Stomach (tissue), 9 donors: ENCODE measurements around the gene FOXS1. TPM values are rescaled to one million over a fixed set of nuclear protein-coding genes. Genes with fewer than 3 reads are reported as not detected.

Experiments used
- DNase-seq, 2 donors: peaks; one replicate each; pipeline versions ENCODE4 v3.0.0 to v3.0.0-alpha.2; 2013 to 2019
- H3K27ac ChIP-seq, 5 donors: fragments of 200-600 bp in 4 of 5; sonication (generic) in 4 of 5; one replicate each; pipeline ENCODE4 v1.5.1; 2013 to 2019; ENCODE audit warnings: mild to moderate bottlenecking in 1 of 5, moderate library complexity in 1 of 5
- H3K27me3 ChIP-seq, 3 donors: fragments of 200-600 bp; sonication (generic); one replicate each; pipeline ENCODE4 v1.5.1; 2017 to 2019; ENCODE audit warnings: mixed run types in 1 of 3
- H3K36me3 ChIP-seq, 4 donors: fragments of 200-600 bp; sonication (generic); 1 replicate in 3 of 4; 2 replicates in 1 of 4; pipeline ENCODE4 v1.5.1; 2016 to 2019
- H3K4me1 ChIP-seq, 4 donors: fragments of 200-600 bp; sonication (generic); one replicate each; pipeline ENCODE4 v1.5.1; 2016 to 2019
- H3K4me3 ChIP-seq, 4 donors: fragments of 200-600 bp; sonication (generic) in 3 of 4; one replicate each; pipeline ENCODE4 v1.5.1; 2016 to 2019; ENCODE audit warnings: mild to moderate bottlenecking in 1 of 4
- H3K9me3 ChIP-seq, 4 donors: fragments of 200-600 bp; sonication (generic); one replicate each; pipeline ENCODE4 v1.5.1; 2016 to 2019
- CTCF ChIP-seq, 7 experiments: fragments of 450-650 bp in 4 of 7; fragments of 200-600 bp in 3 of 7; sonication (generic) in 3 of 7; IDR thresholded peaks; one replicate each; pipeline ENCODE4 v1.5.1; 2016 to 2019; ENCODE audit warnings: antibody characterized with exemption in 7 of 7, control low read depth in 2 of 7, mild to moderate bottlenecking in 1 of 7
- EP300 ChIP-seq: sonication (generic); formaldehyde crosslinking; IDR thresholded peaks from one replicate; pipeline ENCODE4 v1.6.1; 2017; ENCODE audit warnings: antibody characterized with exemption
- POLR2A ChIP-seq, 4 donors: fragments of 450-650 bp; IDR thresholded peaks; one replicate each; pipeline ENCODE4 v1.6.1; 2016; ENCODE audit warnings: antibody characterized with exemption in 4 of 4, control low read depth in 2 of 4, mild to moderate bottlenecking in 1 of 4, moderate library complexity in 1 of 4
- POLR2AphosphoS5 ChIP-seq, 3 donors: sonication (generic); formaldehyde crosslinking; IDR thresholded peaks; one replicate each; pipeline ENCODE4 v1.6.1; 2016; ENCODE audit warnings: antibody characterized with exemption in 3 of 3
- WGBS, 5 donors: extraction: QIAGEN DNeasy Blood & Tissue Kit in 3 of 5; methylation state at CpG; one replicate each; pipeline versions ENCODE4 v1.1.5 to v1.1.7; 2013 to 2018; 5-methylcytosine and 5-hydroxymethylcytosine counted together
- intact Hi-C: fragments of 100-400 bp; cut with DNase I; formaldehyde crosslinking; loops from one replicate; pipeline ENCODE4 v1.15.1; 2023; ENCODE audit warnings: low total_unique reads
- polyA plus RNA-seq, 3 donors: library from polyadenylated mRNA; stranded (reverse); fragments of 200-250 nt; gene quantifications; one replicate each; pipeline ENCODE4 v1.2.3, GENCODE V29; 2013
- total RNA-seq, 5 donors: library from RNA; depleted of rRNA; stranded (reverse); fragments of >200 nt; gene quantifications; one replicate each; pipeline versions ENCODE4 v1.1.0 to v1.2.3, GENCODE V29; 2014 to 2016
- donor health status: healthy with polysubstance abuse.
- donor health status: Bipolar disorder and iron deficiency.
- donor health status: healthy.

Gene FOXS1
- total and polyA plus RNA-seq, 8 donors, result 0.43 to 1.1 (median 0.44) TPM; not detected in 5

DNA sequence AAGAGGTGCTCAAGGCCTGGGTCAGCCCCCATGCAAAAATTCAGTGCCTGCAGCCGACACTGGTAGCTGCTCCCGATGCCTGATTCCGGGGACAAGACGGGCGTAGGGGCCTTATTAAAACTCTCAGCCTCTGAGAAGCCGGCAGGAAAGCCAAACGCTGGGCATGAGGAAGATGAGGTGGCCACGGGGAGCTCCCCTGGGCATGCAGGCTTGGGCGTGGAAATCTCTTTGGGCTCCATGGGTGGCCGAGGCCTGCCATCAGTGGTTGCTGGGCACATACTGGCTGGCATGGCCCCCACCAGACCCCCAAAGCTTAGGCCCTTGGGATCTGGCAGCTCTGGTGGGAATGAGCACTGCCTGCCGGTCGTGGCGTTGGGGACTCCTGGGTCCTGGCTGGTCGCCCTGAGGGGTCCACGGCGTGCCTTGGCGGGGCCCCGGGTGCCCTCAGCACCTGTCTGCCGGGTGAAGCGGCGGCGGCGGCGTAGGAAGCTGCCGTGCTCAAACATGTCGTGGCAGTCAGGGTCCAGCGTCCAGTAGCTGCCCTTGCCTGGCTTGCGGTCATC, 586 bp downstream of the FOXS1 start:
- Histone ChIP-seq H3K9me3 (no peaks in the 10 kb centered on the region), H3K4me3 (peak overlapping the region in 3 of 4 donors; percentile 3 to 15 (median 9)), H3K27ac (peak overlapping the region in 1 of 5 donors; percentile 30), H3K27me3 (peaks cover 0 to 17% (median 4%) of the 10 kb centered on the region in 3 donors), H3K4me1 (peaks cover 11 to 37% (median 21%) of the 10 kb centered on the region in 4 donors), H3K36me3 (no peaks in the 10 kb centered on the region)
- DNase-seq, result no peak
- intact Hi-C loops, result no loop called here
- WGBS, 5 donors, result 77 to 89% (median 84%) methylated on average over 18 to 28 of the region's 28 CpGs
- no peak for TF ChIP-seq POLR2AphosphoS5 (IDR thresholded peaks at IDR 0.05)
- no peak for TF ChIP-seq EP300
- TF ChIP-seq POLR2A (IDR thresholded peaks at IDR 0.05), result no peak
- no peak for TF ChIP-seq CTCF (IDR thresholded peaks at IDR 0.05)

DNA sequence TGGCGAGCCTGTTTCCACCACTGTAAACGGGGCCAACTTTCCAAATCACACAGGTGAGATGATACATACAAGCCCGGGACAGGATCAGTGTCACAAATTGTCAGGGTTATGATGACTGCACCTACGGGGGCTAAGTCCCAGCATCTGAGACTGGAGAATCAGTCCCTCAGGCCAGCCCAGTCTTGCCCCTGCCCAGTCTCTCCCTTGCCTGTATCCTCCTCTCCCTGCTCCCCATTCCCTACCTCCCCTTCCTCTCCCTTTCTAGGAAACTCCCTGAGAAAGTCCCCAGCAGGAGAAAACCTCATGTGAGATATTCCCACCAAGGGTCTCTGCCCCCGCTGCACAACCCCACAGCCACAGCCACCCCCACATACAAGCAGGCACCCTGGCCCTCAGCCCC, 1.5 kb downstream of the FOXS1 start:
- intact Hi-C loops, result no loop called here
- no peak for DNase-seq
- Histone ChIP-seq H3K27ac (peak overlapping the region in 1 of 5 donors; percentile 30), H3K27me3 (peaks cover 0 to 8% (median 0%) of the 10 kb centered on the region in 3 donors), H3K9me3 (no peaks in the 10 kb centered on the region), H3K4me1 (peaks cover 7 to 33% (median 15%) of the 10 kb centered on the region in 4 donors), H3K36me3 (no peaks in the 10 kb centered on the region), H3K4me3 (peak overlapping the region in 2 of 4 donors; percentile 3 to 15)
- 71 to 81% (median 80%) methylated on average over 5 of the region's 5 CpGs for WGBS, 5 donors
- TF ChIP-seq CTCF (IDR thresholded peaks at IDR 0.05) (no peak), POLR2A (IDR thresholded peaks at IDR 0.05) (no peak), EP300 (no peak), POLR2AphosphoS5 (IDR thresholded peaks at IDR 0.05) (no peak)

DNA sequence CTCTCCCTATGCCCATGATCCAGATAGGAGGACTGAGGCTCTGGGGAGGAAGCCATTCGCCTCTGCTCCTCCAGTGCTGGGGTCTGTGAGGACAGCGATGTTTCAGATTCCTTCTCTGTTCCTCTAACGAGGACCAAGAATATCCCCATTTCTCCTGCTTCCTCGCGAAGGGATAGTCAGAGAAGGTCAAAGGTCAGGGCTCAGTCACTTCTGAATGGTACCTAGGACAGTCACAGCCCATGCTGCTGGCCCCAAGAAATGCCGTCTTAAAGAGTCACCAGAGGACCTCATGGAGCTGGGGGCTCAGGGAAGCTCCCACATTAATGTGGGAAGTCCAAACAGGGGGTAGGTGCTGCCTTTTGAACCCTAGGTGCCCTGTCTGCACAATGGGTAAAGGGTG, 2.1 kb downstream of the FOXS1 start:
- TF ChIP-seq EP300, result no peak
- no peak for TF ChIP-seq POLR2AphosphoS5 (IDR thresholded peaks at IDR 0.05)
- no peak for TF ChIP-seq CTCF (IDR thresholded peaks at IDR 0.05)
- TF ChIP-seq POLR2A (IDR thresholded peaks at IDR 0.05), result no peak
- intact Hi-C loops, result no loop called here
- Histone ChIP-seq H3K36me3 (no peaks in the 10 kb centered on the region), H3K27me3 (peaks cover 0 to 3% (median 0%) of the 10 kb centered on the region in 3 donors), H3K9me3 (no peaks in the 10 kb centered on the region), H3K4me3 (no peak overlapping the region), H3K27ac (peak overlapping the region in 4 of 5 donors; percentile 13 to 55 (median 22)), H3K4me1 (peaks cover 7 to 39% (median 15%) of the 10 kb centered on the region in 4 donors)
- no peak for DNase-seq
- WGBS, 5 donors, result 71 to 79% (median 77%) methylated on average over 4 to 6 of the region's 6 CpGs

- intact Hi-C loops, result no loop called here
- WGBS, 5 donors, result 36 to 58% (median 53%) methylated on average over 5 to 12 of the region's 12 CpGs
- TF ChIP-seq EP300, result no peak
- no peak for TF ChIP-seq POLR2AphosphoS5 (IDR thresholded peaks at IDR 0.05)
- no peak for TF ChIP-seq POLR2A (IDR thresholded peaks at IDR 0.05)
- no peak for TF ChIP-seq CTCF (IDR thresholded peaks at IDR 0.05)
- no peaks in the 10 kb centered on the region for H3K9me3 ChIP-seq
- DNase-seq, result peak in 1 of 2 donors; percentile 81
- peak overlapping the region in 4 of 5 donors; percentile 13 to 55 (median 28) for H3K27ac ChIP-seq
- H3K4me1 ChIP-seq, result peaks cover 7 to 46% (median 15%) of the 10 kb centered on the region in 4 donors
- no peaks in the 10 kb centered on the region for H3K36me3 ChIP-seq
- no peaks in the 10 kb centered on the region for H3K27me3 ChIP-seq
- H3K4me3 ChIP-seq, result no peak overlapping the region
These were observed 2.8 kb downstream of the FOXS1 start for GRCh38 chr20:31842471-31843157.
